WTC11 (cell line): ENCODE measurements around the gene SUPT4H1. TPM values are rescaled to one million over a fixed set of nuclear protein-coding genes. Genes with fewer than 3 reads are reported as not detected.

Experiments used
- microRNA-seq: library from miRNA; unstranded; fragments of <30 nt; microRNA quantifications from one replicate; pipeline ENCODE4 v1.2.0, GENCODE V29; 2022; ENCODE audit warnings: borderline number of aligned reads
- total RNA-seq: library from RNA; stranded (reverse); gene quantifications from 3 replicates; pipeline ENCODE4 v1.2.3, GENCODE V29; 2021

Gene SUPT4H1
- total RNA-seq, 1 experiment from 2014 or later, result 85.5 TPM

Small RNA genes within 50 kb of the gene (microRNA-seq; reads per million reads assigned to microRNA genes)
- not detected for gene MIR4736

Other genes starting within 250 kb of the SUPT4H1 start
- gene OR4D1, start 203.8 kb downstream of the SUPT4H1 start, total RNA-seq, result 0.17 to 0.41 TPM (median 0.39 TPM) in 3 replicates
- not detected in 3 replicates for gene OR4D2, start 185.2 kb downstream of the SUPT4H1 start, total RNA-seq
- not detected in 3 replicates for gene EPX, start 159.5 kb downstream of the SUPT4H1 start, total RNA-seq
- 18.6 to 24.2 TPM (median 18.9 TPM) in 3 replicates for gene MKS1, start 132.9 kb downstream of the SUPT4H1 start, total RNA-seq
- gene LPO, start 113.6 kb downstream of the SUPT4H1 start, total RNA-seq, result 0.20 to 0.50 TPM (median 0.23 TPM) in 3 replicates
- gene MPO, start 71.3 kb downstream of the SUPT4H1 start, total RNA-seq, result not detected in 3 replicates
- 10.9 to 19.0 TPM (median 16.4 TPM) in 3 replicates for gene TSPOAP1, start 23.4 kb downstream of the SUPT4H1 start, total RNA-seq
- gene RNF43, start 65.3 kb upstream of the SUPT4H1 start, total RNA-seq, result 3.2 to 3.6 TPM (median 3.5 TPM) in 3 replicates
- gene HSF5, start 136.2 kb upstream of the SUPT4H1 start, total RNA-seq, result 0.07 to 0.11 TPM (median 0.09 TPM) in 3 replicates
- gene MTMR4, start 162.4 kb upstream of the SUPT4H1 start, total RNA-seq, result 30.2 to 32.5 TPM (median 30.8 TPM) in 3 replicates